ENCODE data around the gene DVL1.

DVL1 gene

DNA sequence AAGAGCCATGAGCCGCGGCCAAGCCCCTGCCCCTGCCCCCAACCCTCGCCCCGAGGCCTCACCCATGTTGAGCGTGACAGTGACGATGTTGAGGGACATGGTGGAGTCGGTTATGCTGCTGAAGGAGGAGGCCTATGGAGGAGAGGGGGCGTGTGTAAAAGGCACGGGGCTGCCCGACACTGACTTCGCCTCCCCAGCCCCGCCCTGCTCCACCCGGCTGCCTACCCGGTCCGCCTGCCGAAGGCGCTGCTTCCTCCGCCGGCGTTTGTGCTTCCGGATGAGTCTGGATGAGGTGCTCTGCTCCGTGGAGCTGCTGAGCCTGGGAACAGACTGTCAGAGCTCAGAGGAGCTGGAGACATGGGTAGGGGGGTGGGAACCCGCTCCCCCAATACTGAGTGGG, 9.0 kb downstream of the DVL1 start:
- ATAC-seq: no peak

DNA sequence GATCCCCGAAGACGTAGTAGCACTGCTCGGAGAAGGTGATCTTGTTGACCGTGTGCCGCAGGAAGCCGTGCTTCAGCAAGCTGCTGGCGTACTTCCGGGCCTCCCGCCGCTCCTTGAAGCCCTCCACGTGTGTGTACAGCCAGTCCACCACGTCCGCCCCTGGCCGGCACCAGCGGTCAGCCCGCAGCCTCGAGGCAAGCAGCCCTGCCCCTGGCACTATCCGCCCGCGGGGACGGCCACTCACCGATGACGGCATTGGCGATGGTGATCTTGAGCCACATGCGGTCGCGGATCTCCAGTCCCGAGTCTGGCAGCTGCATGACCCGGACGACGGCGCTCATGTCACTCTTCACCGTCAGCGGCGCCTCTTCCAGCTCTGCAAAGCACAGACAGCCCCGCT, 10.9 kb downstream of the DVL1 start:
- no peak for ATAC-seq

DNA sequence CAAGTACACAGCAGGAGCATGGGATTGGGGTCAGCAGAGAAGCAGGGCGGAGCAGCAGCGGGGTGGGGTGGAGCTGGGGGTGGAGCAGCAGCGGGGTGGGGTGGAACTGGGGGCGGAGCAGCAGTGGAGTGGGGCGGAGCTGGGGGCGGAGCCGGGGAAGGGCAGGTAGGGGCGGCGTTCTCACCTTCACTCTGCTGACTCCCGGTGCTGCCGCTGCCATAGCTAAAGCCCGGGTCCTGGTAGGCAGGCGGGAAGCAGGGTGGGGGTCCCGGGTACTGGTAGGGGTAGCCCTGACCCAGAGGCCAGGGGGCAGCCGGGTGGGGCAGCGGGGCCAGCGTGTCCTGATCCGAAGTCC, 11.4 kb downstream of the DVL1 start:
- peak; percentile 46 to 59 for ATAC-seq

DNA sequence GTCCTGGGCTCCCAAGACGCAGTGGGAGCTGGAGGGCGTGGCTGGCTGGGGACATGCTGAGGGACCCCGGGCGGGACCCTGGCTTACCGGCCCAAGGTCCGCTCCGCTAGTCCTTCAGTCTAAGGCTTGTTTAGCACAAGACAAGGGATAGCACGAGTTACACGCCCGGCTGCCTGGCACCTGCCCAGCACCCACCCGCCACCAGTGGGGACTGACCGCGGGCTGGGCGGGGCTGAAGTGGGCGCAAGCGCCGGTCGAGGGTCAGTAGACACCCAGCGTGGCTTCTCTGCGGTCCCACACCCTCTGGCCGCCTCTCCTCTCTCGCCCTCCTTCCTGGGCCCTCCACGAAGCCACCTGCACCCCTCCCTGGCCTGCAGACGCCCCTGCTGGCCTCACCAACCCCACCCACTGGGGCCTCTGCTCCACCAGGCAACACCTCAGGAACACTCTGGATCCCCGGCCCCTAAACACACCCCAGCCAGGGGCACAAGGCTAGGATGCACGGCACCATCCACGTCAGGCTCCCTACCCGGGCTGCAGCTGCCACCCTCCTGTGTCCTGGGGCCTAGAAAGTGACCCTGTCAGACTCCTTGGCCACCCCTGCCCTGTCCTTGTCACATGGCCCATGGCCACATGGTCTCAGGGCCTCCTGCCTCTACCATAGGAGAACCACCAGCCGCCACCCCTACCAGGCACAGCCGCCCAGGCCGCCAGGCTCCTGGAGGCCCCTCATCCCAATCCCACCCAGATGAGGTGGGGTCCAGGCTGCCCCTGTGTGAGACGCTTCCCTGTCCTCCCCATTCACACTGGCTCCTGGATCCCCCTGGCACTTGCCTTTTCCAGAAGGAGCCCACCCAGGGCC, 12.1 kb downstream of the DVL1 start:
- ATAC-seq: no peak

DNA sequence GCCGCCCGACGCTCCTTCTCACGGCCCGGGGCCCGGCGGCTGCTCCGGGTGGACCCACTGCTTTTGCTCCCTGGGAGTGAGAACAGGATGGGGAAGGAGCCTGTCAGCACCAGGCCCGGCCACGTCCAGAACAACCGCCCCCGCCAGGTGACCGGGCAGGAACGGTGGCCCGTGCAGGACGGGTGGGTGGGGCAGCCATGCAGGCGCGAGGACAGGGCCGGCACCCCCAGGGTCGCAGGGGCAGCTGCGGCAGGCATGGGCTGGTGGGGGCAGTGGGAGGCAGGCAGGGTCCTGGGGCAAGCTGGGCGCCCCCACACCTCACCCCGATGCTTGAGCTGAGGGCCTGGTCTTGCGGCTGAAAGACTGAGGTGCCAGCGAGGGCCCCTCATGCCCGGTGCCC, 12.8 kb downstream of the DVL1 start:
- no peak for ATAC-seq

DNA sequence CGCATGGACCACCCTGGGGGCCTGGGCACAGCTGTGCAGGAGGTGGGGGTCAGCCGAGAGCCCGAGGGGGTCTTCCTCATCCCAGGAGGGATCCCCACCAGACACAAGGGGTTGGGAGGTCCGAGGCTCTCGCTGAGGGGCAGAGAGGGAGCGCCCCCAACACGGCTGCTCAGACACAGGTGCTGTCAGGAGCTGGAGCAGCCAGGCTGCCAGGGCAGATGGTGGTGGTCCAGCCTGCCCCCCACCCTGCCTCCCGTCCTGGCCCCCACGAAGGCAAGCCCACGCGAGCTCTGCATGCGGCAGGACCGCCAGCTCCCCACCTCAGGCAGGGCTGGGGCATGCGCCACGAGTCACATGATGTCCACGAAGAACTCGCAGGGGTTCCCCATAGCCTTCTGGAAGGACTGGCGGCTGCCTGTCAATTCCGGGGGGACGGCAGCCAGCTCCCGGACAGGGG, 13.4 kb downstream of the DVL1 start:
- no peak for ATAC-seq

DNA sequence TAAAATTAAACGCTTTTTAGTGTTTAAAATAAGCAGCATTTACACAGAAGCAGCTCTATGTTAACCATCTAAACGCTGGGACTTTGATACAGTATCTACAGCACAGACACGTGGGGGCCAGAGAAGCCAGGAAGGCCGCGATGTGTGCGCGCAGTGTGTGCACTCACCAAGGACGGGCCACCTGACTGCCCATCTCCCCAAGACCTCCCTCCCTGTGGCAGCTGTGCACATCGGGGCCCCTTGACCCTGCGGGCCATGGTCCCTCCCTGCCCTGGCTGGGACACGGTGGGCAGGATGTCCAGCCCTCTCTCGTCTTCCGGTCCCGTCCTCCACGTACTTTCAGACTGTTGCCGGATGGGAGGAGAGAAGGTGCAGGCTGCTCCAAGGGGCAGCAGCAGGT, 13.9 kb downstream of the DVL1 start:
- ATAC-seq: no peak

DNA sequence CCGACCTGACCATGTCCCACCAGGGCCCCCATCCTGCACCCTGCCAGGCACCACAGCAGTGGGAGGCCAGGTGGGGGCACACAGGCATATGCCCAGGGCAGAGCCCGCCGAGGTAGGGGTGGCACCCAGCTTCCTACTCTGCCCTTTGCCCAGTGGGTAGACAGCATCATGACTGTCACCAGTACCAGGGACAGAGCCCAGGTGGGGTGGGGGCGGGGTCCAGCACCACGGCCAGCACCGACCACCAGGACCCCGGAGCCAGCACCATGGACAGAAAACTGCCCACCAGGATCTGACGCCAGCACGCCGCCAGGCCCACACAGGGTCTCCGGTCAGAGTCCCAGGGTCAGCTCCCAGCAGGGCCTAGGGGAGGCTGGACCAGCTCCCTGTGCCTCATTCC, 14.4 kb downstream of the DVL1 start:
- ATAC-seq: no peak

DNA sequence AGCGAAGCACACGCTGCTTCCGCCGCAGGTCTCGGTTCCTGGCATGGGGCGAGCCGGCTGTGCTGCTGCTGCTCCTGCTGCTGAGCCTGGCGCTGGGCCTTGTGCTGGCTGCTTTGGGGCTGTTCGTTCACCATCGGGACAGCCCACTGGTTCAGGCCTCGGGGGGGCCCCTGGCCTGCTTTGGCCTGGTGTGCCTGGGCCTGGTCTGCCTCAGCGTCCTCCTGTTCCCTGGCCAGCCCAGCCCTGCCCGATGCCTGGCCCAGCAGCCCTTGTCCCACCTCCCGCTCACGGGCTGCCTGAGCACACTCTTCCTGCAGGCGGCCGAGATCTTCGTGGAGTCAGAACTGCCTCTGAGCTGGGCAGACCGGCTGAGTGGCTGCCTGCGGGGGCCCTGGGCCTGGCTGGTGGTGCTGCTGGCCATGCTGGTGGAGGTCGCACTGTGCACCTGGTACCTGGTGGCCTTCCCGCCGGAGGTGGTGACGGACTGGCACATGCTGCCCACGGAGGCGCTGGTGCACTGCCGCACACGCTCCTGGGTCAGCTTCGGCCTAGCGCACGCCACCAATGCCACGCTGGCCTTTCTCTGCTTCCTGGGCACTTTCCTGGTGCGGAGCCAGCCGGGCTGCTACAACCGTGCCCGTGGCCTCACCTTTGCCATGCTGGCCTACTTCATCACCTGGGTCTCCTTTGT, 15.5 kb downstream of the DVL1 start:
- ATAC-seq: no peak

DNA sequence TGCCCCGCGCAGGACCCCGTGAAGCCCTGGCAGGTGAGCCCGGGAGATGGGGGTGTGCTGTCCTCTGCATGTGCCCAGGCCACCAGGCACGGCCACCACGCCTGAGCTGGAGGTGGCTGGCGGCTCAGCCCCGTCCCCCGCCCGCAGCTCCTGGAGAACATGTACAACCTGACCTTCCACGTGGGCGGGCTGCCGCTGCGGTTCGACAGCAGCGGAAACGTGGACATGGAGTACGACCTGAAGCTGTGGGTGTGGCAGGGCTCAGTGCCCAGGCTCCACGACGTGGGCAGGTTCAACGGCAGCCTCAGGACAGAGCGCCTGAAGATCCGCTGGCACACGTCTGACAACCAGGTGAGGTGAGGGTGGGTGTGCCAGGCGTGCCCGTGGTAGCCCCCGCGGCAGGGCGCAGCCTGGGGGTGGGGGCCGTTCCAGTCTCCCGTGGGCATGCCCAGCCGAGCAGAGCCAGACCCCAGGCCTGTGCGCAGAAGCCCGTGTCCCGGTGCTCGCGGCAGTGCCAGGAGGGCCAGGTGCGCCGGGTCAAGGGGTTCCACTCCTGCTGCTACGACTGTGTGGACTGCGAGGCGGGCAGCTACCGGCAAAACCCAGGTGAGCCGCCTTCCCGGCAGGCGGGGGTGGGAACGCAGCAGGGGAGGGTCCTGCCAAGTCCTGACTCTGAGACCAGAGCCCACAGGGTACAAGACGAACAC, 16.3 kb downstream of the DVL1 start:
- ATAC-seq: no peak

DNA sequence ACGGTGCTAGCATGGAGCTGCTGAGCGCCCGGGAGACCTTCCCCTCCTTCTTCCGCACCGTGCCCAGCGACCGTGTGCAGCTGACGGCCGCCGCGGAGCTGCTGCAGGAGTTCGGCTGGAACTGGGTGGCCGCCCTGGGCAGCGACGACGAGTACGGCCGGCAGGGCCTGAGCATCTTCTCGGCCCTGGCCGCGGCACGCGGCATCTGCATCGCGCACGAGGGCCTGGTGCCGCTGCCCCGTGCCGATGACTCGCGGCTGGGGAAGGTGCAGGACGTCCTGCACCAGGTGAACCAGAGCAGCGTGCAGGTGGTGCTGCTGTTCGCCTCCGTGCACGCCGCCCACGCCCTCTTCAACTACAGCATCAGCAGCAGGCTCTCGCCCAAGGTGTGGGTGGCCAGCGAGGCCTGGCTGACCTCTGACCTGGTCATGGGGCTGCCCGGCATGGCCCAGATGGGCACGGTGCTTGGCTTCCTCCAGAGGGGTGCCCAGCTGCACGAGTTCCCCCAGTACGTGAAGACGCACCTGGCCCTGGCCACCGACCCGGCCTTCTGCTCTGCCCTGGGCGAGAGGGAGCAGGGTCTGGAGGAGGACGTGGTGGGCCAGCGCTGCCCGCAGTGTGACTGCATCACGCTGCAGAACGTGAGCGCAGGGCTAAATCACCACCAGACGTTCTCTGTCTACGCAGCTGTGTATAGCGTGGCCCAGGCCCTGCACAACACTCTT, 17.0 kb downstream of the DVL1 start:
- ATAC-seq: no peak

DNA sequence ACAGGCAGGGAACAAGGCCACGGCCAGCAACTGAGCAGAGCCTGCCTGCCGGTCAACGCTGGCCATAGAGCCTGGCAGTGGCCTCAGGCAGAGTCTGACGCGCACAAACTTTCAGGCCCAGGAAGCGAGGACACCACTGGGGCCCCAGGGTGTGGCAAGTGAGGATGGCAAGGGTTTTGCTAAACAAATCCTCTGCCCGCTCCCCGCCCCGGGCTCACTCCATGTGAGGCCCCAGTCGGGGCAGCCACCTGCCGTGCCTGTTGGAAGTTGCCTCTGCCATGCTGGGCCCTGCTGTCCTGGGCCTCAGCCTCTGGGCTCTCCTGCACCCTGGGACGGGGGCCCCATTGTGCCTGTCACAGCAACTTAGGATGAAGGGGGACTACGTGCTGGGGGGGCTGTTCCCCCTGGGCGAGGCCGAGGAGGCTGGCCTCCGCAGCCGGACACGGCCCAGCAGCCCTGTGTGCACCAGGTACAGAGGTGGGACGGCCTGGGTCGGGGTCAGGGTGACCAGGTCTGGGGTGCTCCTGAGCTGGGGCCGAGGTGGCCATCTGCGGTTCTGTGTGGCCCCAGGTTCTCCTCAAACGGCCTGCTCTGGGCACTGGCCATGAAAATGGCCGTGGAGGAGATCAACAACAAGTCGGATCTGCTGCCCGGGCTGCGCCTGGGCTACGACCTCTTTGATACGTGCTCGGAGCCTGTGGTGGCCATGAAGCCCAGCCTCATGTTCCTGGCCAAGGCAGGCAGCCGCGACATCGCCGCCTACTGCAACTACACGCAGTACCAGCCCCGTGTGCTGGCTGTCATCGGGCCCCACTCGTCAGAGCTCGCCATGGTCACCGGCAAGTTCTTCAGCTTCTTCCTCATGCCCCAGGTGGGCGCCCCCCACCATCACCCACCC, 17.9 kb downstream of the DVL1 start, which contains the start of gene TAS1R3:
Gene TAS1R3 (plus strand): TSS at position 213 of the 898 bp plus-strand sequence. CDS start 66 bp downstream, at position 279.
- no peak for ATAC-seq

DNA sequence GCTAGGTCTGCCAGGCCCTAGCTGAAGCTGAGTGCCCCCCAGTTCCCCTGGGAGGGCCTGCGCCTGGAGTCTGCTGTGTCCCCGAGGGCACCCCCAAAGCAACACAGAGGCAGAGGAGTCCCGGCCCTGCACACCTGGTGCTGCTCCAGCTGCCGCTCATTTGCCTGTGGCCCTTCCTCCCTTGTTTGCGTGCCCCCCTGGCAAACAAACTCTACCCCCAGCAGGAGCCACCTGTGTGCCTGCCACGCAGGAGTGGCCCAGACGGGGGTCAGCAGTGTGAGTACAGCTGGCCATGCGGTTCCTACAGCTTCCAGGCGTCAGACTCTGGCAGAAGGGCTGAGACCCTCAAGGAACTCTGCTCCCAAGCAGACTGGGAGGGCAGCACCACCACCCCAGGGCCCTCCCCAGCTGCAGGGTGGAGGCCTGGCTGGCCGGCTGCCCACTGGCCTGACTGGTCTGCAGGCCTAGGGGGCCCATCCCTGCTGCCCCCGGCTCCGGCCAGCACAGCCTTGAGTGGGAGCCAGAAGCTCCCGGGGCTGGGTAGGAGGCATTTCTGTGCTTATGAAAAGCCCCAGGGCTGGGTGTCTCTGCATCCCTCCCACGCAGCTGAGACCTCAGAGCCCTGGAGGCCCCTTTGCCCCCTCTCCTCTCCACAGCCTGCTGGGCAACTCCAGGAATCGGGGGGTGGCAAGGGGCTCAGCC, 18.7 kb downstream of the DVL1 start:
- no peak for ATAC-seq

DNA sequence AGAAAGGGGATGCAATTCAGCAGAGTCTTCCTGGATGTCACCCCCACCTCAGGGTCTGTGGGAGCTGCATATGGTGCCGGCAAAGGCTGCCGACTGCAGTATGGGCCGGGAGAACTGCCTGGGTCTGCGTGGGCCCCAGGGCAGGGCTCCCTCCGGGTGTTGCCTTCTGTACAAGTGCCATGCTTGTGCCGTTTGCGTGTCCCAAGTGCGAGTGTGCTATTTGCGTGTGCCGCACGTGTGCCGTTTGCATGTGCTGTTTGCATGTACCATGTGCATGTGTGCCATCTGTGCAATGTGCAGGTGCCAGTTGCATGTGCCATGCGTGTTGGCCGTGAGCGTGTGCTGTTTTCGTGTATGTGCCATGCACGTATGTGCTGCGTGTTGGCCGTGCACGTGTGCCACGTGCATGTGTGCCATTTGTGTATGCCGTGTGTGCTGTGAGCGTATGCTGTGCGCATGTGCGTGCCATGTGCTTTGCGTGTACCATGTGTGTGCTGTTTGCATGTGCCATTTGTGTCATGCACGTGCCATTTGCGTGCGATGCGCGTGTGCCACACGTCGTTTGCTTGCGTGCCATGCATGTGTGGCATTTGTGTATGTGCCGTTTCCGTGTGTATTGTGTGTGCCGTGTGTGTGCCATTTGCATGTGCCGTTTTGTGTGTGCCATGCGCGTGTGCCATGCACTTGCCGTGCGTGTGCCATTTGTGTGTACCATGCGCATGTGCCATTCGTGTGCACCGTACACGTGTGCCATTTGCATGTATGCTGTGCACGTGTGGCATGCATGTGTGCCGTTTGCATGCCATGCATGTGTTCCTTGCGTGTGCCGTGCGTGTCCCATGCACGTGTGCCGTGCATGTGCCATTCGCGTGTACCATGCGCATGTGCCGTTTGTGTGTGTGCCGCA, 19.7 kb downstream of the DVL1 start:
- ATAC-seq: no peak

DNA sequence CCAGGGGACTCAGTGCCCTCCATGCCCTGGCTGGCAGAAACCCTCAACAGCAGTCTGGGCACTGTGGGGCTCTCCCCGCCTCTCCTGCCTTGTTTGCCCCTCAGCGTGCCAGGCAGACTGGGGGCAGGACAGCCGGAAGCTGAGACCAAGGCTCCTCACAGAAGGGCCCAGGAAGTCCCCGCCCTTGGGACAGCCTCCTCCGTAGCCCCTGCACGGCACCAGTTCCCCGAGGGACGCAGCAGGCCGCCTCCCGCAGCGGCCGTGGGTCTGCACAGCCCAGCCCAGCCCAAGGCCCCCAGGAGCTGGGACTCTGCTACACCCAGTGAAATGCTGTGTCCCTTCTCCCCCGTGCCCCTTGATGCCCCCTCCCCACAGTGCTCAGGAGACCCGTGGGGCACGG, 21.0 kb downstream of the DVL1 start:
- ATAC-seq: no peak

DNA sequence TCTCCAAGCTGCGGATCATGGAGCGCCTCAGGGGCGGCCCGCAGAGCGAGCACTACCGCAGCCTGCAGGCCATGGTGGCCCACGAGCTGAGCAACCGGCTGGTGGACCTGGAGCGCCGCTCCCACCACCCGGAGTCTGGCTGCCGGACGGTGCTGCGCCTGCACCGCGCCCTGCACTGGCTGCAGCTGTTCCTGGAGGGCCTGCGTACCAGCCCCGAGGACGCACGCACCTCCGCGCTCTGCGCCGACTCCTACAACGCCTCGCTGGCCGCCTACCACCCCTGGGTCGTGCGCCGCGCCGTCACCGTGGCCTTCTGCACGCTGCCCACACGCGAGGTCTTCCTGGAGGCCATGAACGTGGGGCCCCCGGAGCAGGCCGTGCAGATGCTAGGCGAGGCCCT, 21.9 kb downstream of the DVL1 start:
- ATAC-seq: no peak

DNA sequence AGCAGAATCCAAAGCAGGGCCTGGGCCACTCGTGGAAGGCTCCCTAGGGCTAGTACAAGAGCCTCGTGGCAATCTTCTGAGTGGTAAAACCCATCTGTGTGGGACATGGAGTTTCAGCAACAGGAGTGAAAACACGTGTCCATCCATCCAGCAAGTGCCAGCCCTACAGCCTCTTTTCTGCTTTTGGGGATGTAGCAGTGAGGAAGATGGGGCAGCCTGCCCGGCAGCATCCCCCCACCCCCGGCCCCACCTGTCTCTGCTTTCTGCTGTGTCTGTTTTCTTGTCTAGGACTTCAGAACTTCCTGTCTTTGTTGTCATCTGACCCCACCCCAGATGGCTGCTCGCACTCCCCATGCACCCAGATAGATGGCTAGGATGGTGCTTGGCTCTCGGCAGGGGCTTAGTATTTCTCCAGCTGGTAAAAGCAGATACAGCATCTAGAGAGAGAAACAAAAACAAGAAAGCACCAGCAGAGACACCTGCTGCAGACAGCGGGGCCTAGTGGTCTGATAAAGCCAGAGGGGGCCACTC, 23.1 kb downstream of the DVL1 start:
- no peak for ATAC-seq

DNA sequence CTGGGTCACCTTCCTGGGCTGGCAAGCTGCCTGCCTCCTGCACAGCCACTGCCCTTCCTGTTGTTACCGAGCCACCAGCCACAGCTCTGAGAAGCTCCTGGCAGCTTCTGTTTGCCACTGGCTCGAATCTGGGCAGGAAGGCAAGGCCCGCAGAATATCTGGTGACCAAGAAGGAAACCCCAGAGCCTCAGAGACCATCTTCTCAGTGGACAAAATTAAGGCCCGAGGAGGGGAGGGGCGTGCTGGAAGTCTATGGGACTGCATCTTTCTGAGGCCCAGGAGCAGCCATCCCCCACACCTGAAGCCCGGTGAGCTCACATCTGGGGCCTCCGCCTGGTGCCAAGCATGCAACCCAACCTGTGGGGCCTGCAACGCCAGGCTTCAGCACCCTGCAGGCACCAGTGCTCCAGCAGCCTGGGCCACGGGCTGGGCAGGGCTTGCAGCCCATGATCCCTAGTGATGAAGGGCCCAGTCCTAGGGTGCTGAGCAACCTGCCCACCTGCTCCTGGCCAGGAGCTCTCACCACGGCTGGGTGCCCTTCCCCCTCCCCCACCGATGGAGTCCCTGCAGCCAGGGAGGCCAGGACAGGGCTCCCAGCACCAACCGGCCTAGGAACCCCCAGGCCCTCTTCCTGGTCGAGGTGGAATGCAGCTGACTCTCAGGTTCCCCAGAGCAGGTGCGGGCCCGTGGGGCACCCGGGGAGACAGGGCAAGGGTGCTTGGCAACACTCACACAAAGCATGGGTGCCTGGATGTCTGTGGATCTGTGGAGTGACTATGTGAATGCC, 23.7 kb downstream of the DVL1 start:
- ATAC-seq: no peak

Measured in activated CD4-positive, CD25-positive, alpha-beta regulatory T cell treated with anti-CD3 and anti-CD28 coated beads, Interleukin-2, amount 50 U/mL, for 24 hours (primary cell).